Sigmoid colon (tissue), 4 donors: ENCODE results near the gene PARG.
"Not testable (repeated sequence)": the region's sequence is repeated elsewhere in the genome, so short reads cannot be mapped to it uniquely, and the experiment has no call there.

Experiments used
- CTCF ChIP-seq, 4 experiments: fragments of 450-650 bp in 3 of 4; fragments of 200-600 bp in 1 of 4; IDR thresholded peaks; one replicate each; pipeline ENCODE4 v1.5.1; 2016 to 2019; ENCODE audit warnings: antibody characterized with exemption in 4 of 4, mild to moderate bottlenecking in 3 of 4, moderate library complexity in 2 of 4
- POLR2A ChIP-seq, 2 donors: fragments of 450-650 bp; IDR thresholded peaks; one replicate each; pipeline ENCODE4 v1.6.1; 2016; ENCODE audit warnings: antibody characterized with exemption in 2 of 2, mild to moderate bottlenecking in 2 of 2, moderate library complexity in 2 of 2
- POLR2AphosphoS5 ChIP-seq, 4 donors: sonication (generic); formaldehyde crosslinking; IDR thresholded peaks; one replicate each; pipeline ENCODE4 v1.6.1; 2017; ENCODE audit warnings: antibody characterized with exemption in 4 of 4

GRCh38 chr10:49899999-49900398 is 41.8 kb downstream of the PARG start:
- not testable (repeated sequence) for TF ChIP-seq POLR2A, CTCF, POLR2AphosphoS5 (IDR thresholded peaks at IDR 0.05)
